HCT116 (cell line): ENCODE results near the gene TOX2. TPM values are rescaled to one million over a fixed set of nuclear protein-coding genes. Genes with fewer than 3 reads are reported as not detected.

Experiments
- ATAC-seq: fragments of 200-7000 bp; cut with Tn5 transposase; 2 replicates; pipeline ENCODE4 v1.9.1; 2020; ENCODE audit warnings: mild to moderate bottlenecking, moderate library complexity
- BruUV-seq: library from RNA; stranded (reverse); fragments of 400-500 nt; replicated peaks from 2 replicates; lab custom pipeline; 2021; lab: Mats Ljungman, UMichigan
- CTCF ChIA-PET: fragments of 300-600 bp; sonication (Branson Sonifier 250); formaldehyde crosslinking; loops from one replicate; lab custom pipeline; 2021; ENCODE audit warnings: antibody characterized with exemption; lab: Charles Lee
- POLR2A ChIA-PET: fragments of 300-600, 350-600 bp; sonication (Branson Sonifier 250); formaldehyde crosslinking; loops from one replicate; lab custom pipeline; 2021; ENCODE audit warnings: antibody characterized with exemption; lab: Charles Lee
- RAD21 ChIA-PET, 2 experiments: fragments of 300-600 bp; sonication (Branson Sonifier 250); formaldehyde crosslinking; loops; one replicate each; lab custom pipeline; 2023; ENCODE audit warnings: low total read pairs in 2 of 2; ENCODE audit not compliant: uncharacterized antibody in 2 of 2, unreplicated experiment in 2 of 2, low non-redundant PET in 1 of 2; lab: Charles Lee
- DNase-seq: peaks from one replicate; pipeline ENCODE4 v3.0.0-alpha.2; 2010; ENCODE audit warnings: low read depth, low spot score
- H2AFZ ChIP-seq: fragments of 200-600 bp; shearing (Covaris generic), sonication (generic); 2 replicates; pipeline ENCODE4 v1.6.1; 2017; ENCODE audit warnings: low read depth, mixed run types, mixed read lengths, antibody characterized with exemption, low read length; ENCODE audit not compliant: poor library complexity, severe bottlenecking
- H3K27ac ChIP-seq: 2 replicates; pipeline ENCODE4 v1.5.1; 2012; ENCODE audit warnings: low read depth, low read length
- H3K27me3 ChIP-seq: fragments of 200-600 bp; sonication (generic); 2 replicates; pipeline ENCODE4 v1.6.1; 2016; ENCODE audit warnings: mixed run types, low read length, mixed read lengths; ENCODE audit not compliant: insufficient read depth
- H3K36me3 ChIP-seq, 2 experiments: fragments of 200-500 bp in 1 of 2; fragments of 200-600 bp in 1 of 2; sonication (Bioruptor generic) in 1 of 2; sonication (generic) in 1 of 2; 2 replicates each; pipeline versions ENCODE4 v1.5.1 to v1.6.1; 2014 to 2016; ENCODE audit warnings: low read length in 2 of 2, inconsistent platforms in 1 of 2, mixed read lengths in 1 of 2, mixed run types in 1 of 2; ENCODE audit not compliant: insufficient read depth in 2 of 2, control insufficient read depth in 1 of 2
- H3K4me1 ChIP-seq, 2 experiments: fragments of 200-600 bp in 1 of 2; sonication (generic) in 1 of 2; 2 replicates each; pipeline versions ENCODE4 v1.5.1 to v1.6.1; 2012 to 2017; ENCODE audit warnings: low read length in 2 of 2, inconsistent platforms in 1 of 2, mild to moderate bottlenecking in 1 of 2, mixed read lengths in 1 of 2, mixed run types in 1 of 2, moderate library complexity in 1 of 2; ENCODE audit not compliant: insufficient read depth in 2 of 2, control insufficient read depth in 1 of 2
- H3K4me2 ChIP-seq: fragments of 200-600 bp; sonication (generic); 2 replicates; pipeline ENCODE4 v1.6.1; 2017; ENCODE audit warnings: mixed run types, low read length, mixed read lengths
- H3K4me3 ChIP-seq, 2 experiments: fragments of 200-600 bp in 1 of 2; sonication (generic) in 1 of 2; replicated peaks in 1 of 2; 2 replicates each; pipeline ENCODE4 v1.5.1; 2011 to 2016; ENCODE audit warnings: low read length in 2 of 2, control low read depth in 1 of 2, low read depth in 1 of 2, mild to moderate bottlenecking in 1 of 2, mixed read lengths in 1 of 2, mixed run types in 1 of 2
- H3K79me2 ChIP-seq: fragments of 200-600 bp; sonication (generic); 2 replicates; pipeline ENCODE4 v1.6.1; 2017; ENCODE audit warnings: mild to moderate bottlenecking, mixed run types, low read length, moderate library complexity, mixed read lengths; ENCODE audit not compliant: insufficient read depth
- H3K9ac ChIP-seq: fragments of 200-600 bp; sonication (generic); 2 replicates; pipeline ENCODE4 v1.6.1; 2016; ENCODE audit warnings: low read length, mixed read lengths
- H3K9me2 ChIP-seq: fragments of 200-600 bp; sonication (generic), shearing (Covaris generic); 2 replicates; pipeline ENCODE4 v1.6.1; 2017; ENCODE audit warnings: mixed run types, mild to moderate bottlenecking, moderate library complexity; ENCODE audit not compliant: insufficient read depth
- H3K9me3 ChIP-seq, 2 experiments: fragments of 200-500 bp in 1 of 2; fragments of 200-600 bp in 1 of 2; sonication (Bioruptor generic) in 1 of 2; sonication (generic) in 1 of 2; 2 replicates each; pipeline ENCODE4 v1.6.1; 2014 to 2017; ENCODE audit warnings: low read length in 2 of 2, mixed read lengths in 2 of 2, inconsistent platforms in 1 of 2, low read depth in 1 of 2, mild to moderate bottlenecking in 1 of 2, mixed run types in 1 of 2, moderate library complexity in 1 of 2; ENCODE audit not compliant: control insufficient read depth in 1 of 2, insufficient read depth in 1 of 2
- H4K20me1 ChIP-seq: fragments of 200-600 bp; sonication (generic), shearing (Covaris generic); 2 replicates; pipeline ENCODE4 v1.6.1; 2017; ENCODE audit warnings: mixed run types, mild to moderate bottlenecking, moderate library complexity; ENCODE audit not compliant: insufficient read depth
- CBX3 ChIP-seq: IDR thresholded peaks from 2 replicates; pipeline ENCODE4 v1.6.1; 2012; ENCODE audit warnings: low read depth
- ELF1 ChIP-seq: IDR thresholded peaks from 2 replicates; pipeline ENCODE4 v1.6.1; 2012; ENCODE audit warnings: low read depth, borderline replicate concordance
- EZH2 ChIP-seq: fragments of 200-600 bp; sonication (generic); IDR thresholded peaks from 2 replicates; pipeline ENCODE4 v1.6.1; 2017; ENCODE audit warnings: antibody characterized with exemption, mixed run types
- EZH2phosphoT487 ChIP-seq: fragments of 200-600 bp; IDR thresholded peaks from 2 replicates; pipeline ENCODE4 v1.6.1; 2018; ENCODE audit warnings: antibody characterized with exemption, borderline replicate concordance
- JUND ChIP-seq: IDR thresholded peaks from 2 replicates; pipeline ENCODE4 v1.6.1; 2012
- POLR2AphosphoS5 ChIP-seq: IDR thresholded peaks from 2 replicates; pipeline ENCODE4 v1.6.1; 2011; ENCODE audit warnings: mild to moderate bottlenecking, low read depth, low read length, moderate library complexity
- RAD21 ChIP-seq: IDR thresholded peaks from 2 replicates; pipeline ENCODE4 v1.6.1; 2012; ENCODE audit warnings: low read depth, mild to moderate bottlenecking
- SIN3A ChIP-seq: IDR thresholded peaks from 2 replicates; pipeline ENCODE4 v1.6.1; 2012; ENCODE audit warnings: low read depth
- TCF7L2 ChIP-seq: IDR thresholded peaks from 2 replicates; pipeline ENCODE4 v1.7.0; 2011; ENCODE audit warnings: borderline replicate concordance, inconsistent platforms; ENCODE audit not compliant: insufficient read depth, insufficient read length; ENCODE audit errors: extremely low read depth
- ZNF274 ChIP-seq: fragments of 200-500 bp; sonication (Bioruptor generic); IDR thresholded peaks from 2 replicates; pipeline ENCODE4 v1.6.1; 2014; ENCODE audit warnings: mild to moderate bottlenecking, low read depth, low read length, inconsistent platforms
- intact Hi-C: fragments of 100-400 bp; cut with micrococcal nuclease; formaldehyde crosslinking; loops from 2 replicates; pipeline ENCODE4 v1.10.0; 2022
- total RNA-seq: library from RNA; stranded (reverse); gene quantifications from one replicate; pipeline ENCODE4 v1.2.1, GENCODE V29; 2021; ENCODE audit not compliant: unreplicated experiment
- TF ChIP-seq, protein P1 (sequence below): IDR thresholded peaks from 2 replicates; pipeline ENCODE4 v1.6.1; 2012; ENCODE audit warnings: low read depth
- TF ChIP-seq, protein P2 (sequence below), 3 experiments: fragments of 200-600 bp in 1 of 3; sonication (generic) in 1 of 3; IDR thresholded peaks in 2 of 3; conservative IDR thresholded peaks in 1 of 3; 2 replicates each; pipeline ENCODE4 v1.5.1; 2012 to 2017; ENCODE audit warnings: low read depth in 2 of 3, low read length in 2 of 3, antibody characterized with exemption in 1 of 3, borderline replicate concordance in 1 of 3, control low read depth in 1 of 3, mild to moderate bottlenecking in 1 of 3, mixed read lengths in 1 of 3, mixed run types in 1 of 3, moderate library complexity in 1 of 3; ENCODE audit not compliant: insufficient read depth in 1 of 3
- TF ChIP-seq, protein P3 (sequence below): IDR thresholded peaks from 2 replicates; pipeline ENCODE4 v1.6.1; 2011; ENCODE audit warnings: mild to moderate bottlenecking, low read length, moderate library complexity; ENCODE audit not compliant: insufficient replicate concordance; ENCODE audit errors: extremely low read depth

Gene TOX2
- total RNA-seq, 1 experiment from 2014 or later = 39.6 TPM

DNA sequence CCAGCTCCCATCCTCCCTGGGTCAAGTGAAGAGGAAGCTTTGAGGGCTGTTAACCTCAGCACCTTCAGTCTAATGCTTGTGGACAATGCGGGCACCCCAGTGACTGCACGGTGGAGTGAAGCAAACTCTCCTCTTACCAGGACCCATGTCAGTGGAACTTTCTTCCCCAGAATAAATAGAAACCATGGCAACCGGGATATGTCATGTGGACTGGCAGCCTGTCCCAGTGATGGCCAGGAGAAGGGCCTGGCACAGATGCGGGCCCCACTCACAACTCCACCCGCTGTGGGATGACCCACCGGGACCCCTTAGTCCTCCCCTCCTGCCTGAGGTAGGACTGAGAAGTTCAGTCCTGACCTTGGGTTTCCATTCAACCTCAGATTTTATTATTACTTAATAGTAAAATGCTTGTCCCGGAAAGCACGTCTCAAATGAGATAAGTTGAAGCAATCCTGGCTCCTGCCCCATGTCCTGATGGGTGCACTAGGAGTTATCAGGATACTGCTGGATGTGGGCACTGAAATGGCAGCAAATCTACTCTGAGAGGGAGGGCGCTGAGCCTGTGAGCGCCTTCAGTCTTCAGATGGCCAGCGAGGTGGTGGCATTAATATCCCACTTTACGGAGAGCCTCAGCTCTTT is 23.5 kb downstream of the TOX2 start:
- POLR2A ChIA-PET = no interaction called here

More for the DNA sequence above, 23.5 kb downstream of the TOX2 start:
- Histone ChIP-seq H3K79me2 (peaks cover 15% of the 10 kb centered on the region; the same call in 1 of the 2 replicates), H3K4me1 (peaks cover 52 to 65% of the 10 kb centered on the region in 2 experiments), H3K9me2 (no peaks in the 10 kb centered on the region), H3K9me3 (no peaks in the 10 kb centered on the region), H3K9ac (no peak overlapping the region), H3K27ac (no peak overlapping the region), H4K20me1 (no peaks in the 10 kb centered on the region), H3K4me3 (no peak overlapping the region), H3K4me2 (no peak overlapping the region), H2AFZ (no peak overlapping the region), H3K36me3 (no peaks in the 10 kb centered on the region), H3K27me3 (no peaks in the 10 kb centered on the region)
- no TSS peak for BruUV-seq
- ChIA-PET RAD21 (no interaction called here), CTCF (no interaction called here)
- intact Hi-C loops = no loop called here
- ATAC-seq (no peak), DNase-seq (no peak)
- TF ChIP-seq CBX3 = no peak
- no peak for TF ChIP-seq ELF1
- no peak for TF ChIP-seq EZH2phosphoT487
- TF ChIP-seq JUND = no peak
- no peak for TF ChIP-seq RAD21
- TF ChIP-seq POLR2AphosphoS5 = no peak
- TF ChIP-seq, protein P1, sequence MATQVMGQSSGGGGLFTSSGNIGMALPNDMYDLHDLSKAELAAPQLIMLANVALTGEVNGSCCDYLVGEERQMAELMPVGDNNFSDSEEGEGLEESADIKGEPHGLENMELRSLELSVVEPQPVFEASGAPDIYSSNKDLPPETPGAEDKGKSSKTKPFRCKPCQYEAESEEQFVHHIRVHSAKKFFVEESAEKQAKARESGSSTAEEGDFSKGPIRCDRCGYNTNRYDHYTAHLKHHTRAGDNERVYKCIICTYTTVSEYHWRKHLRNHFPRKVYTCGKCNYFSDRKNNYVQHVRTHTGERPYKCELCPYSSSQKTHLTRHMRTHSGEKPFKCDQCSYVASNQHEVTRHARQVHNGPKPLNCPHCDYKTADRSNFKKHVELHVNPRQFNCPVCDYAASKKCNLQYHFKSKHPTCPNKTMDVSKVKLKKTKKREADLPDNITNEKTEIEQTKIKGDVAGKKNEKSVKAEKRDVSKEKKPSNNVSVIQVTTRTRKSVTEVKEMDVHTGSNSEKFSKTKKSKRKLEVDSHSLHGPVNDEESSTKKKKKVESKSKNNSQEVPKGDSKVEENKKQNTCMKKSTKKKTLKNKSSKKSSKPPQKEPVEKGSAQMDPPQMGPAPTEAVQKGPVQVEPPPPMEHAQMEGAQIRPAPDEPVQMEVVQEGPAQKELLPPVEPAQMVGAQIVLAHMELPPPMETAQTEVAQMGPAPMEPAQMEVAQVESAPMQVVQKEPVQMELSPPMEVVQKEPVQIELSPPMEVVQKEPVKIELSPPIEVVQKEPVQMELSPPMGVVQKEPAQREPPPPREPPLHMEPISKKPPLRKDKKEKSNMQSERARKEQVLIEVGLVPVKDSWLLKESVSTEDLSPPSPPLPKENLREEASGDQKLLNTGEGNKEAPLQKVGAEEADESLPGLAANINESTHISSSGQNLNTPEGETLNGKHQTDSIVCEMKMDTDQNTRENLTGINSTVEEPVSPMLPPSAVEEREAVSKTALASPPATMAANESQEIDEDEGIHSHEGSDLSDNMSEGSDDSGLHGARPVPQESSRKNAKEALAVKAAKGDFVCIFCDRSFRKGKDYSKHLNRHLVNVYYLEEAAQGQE = no peak
- TF ChIP-seq EZH2 = no peak
- TF ChIP-seq SIN3A = no peak
- TF ChIP-seq ZNF274 = no peak
- TF ChIP-seq, protein P2, sequence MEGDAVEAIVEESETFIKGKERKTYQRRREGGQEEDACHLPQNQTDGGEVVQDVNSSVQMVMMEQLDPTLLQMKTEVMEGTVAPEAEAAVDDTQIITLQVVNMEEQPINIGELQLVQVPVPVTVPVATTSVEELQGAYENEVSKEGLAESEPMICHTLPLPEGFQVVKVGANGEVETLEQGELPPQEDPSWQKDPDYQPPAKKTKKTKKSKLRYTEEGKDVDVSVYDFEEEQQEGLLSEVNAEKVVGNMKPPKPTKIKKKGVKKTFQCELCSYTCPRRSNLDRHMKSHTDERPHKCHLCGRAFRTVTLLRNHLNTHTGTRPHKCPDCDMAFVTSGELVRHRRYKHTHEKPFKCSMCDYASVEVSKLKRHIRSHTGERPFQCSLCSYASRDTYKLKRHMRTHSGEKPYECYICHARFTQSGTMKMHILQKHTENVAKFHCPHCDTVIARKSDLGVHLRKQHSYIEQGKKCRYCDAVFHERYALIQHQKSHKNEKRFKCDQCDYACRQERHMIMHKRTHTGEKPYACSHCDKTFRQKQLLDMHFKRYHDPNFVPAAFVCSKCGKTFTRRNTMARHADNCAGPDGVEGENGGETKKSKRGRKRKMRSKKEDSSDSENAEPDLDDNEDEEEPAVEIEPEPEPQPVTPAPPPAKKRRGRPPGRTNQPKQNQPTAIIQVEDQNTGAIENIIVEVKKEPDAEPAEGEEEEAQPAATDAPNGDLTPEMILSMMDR (IDR thresholded peaks at IDR 0.05 in 2 of 3, conservative IDR thresholded peaks at IDR 0.05 in 1 of 3; ENCODE audit: borderline replicate concordance in 1 of 3, insufficient read depth in 1 of 3, low read depth in 2 of 3, low read length in 2 of 3) = no peak
- TF ChIP-seq TCF7L2 = no peak
- TF ChIP-seq, protein P3, sequence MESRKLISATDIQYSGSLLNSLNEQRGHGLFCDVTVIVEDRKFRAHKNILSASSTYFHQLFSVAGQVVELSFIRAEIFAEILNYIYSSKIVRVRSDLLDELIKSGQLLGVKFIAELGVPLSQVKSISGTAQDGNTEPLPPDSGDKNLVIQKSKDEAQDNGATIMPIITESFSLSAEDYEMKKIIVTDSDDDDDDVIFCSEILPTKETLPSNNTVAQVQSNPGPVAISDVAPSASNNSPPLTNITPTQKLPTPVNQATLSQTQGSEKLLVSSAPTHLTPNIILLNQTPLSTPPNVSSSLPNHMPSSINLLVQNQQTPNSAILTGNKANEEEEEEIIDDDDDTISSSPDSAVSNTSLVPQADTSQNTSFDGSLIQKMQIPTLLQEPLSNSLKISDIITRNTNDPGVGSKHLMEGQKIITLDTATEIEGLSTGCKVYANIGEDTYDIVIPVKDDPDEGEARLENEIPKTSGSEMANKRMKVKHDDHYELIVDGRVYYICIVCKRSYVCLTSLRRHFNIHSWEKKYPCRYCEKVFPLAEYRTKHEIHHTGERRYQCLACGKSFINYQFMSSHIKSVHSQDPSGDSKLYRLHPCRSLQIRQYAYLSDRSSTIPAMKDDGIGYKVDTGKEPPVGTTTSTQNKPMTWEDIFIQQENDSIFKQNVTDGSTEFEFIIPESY = no peak
